H1 (cell line): ENCODE results near the gene SUMF1. TPM values are rescaled to one million over a fixed set of nuclear protein-coding genes. Genes with fewer than 3 reads are reported as not detected.

Experiments
- CTCF ChIA-PET: fragments of 300-600 bp; sonication (Branson Sonifier 250); formaldehyde crosslinking; loops from one replicate; lab custom pipeline; 2021; ENCODE audit not compliant: partially characterized antibody; lab: Charles Lee
- POLR2A ChIA-PET: fragments of 300-600 bp; sonication (Branson Sonifier 250); formaldehyde crosslinking; loops from one replicate; lab custom pipeline; 2021; ENCODE audit warnings: inconsistent platforms; ENCODE audit not compliant: partially characterized antibody; lab: Charles Lee
- DNase-seq, 2 experiments: peaks; one replicate each; pipeline versions ENCODE4 v3.0.0 to v3.0.0-alpha.2; 2010 to 2022; ENCODE audit warnings: low spot score in 2 of 2, low read depth in 1 of 2, mixed read lengths in 1 of 2
- FAIRE-seq: peaks from 2 replicates; lab custom pipeline; 2011; peaks lifted over from hg19 to GRCh38; lab: Jason Lieb, UNC
- H2AFZ ChIP-seq: 2 replicates; pipeline ENCODE4 v1.8.1; 2012; ENCODE audit warnings: low read length, inconsistent platforms
- H2AK5ac ChIP-seq: 2 replicates; pipeline ENCODE4 v1.6.1; 2013; ENCODE audit warnings: low read depth, low read length
- H2BK120ac ChIP-seq: replicated peaks from 2 replicates; pipeline ENCODE3; 2013; ENCODE audit warnings: low read depth, low read length, inconsistent platforms
- H2BK12ac ChIP-seq: 2 replicates; pipeline ENCODE4 v1.6.1; 2013; ENCODE audit warnings: low read depth, low read length
- H2BK15ac ChIP-seq: 2 replicates; pipeline ENCODE4 v1.6.1; 2013; ENCODE audit warnings: low read length
- H2BK20ac ChIP-seq: 2 replicates; pipeline ENCODE4 v1.6.1; 2013; ENCODE audit warnings: low read length
- H2BK5ac ChIP-seq: 2 replicates; pipeline ENCODE4 v1.6.1; 2013; ENCODE audit warnings: low read depth, low read length
- H3K14ac ChIP-seq: 2 replicates; pipeline ENCODE4 v1.6.1; 2013; ENCODE audit warnings: inconsistent platforms; ENCODE audit not compliant: insufficient read length
- H3K18ac ChIP-seq: 2 replicates; pipeline ENCODE4 v1.6.1; 2013; ENCODE audit warnings: low read length; ENCODE audit errors: extremely low read depth
- H3K23ac ChIP-seq: 2 replicates; pipeline ENCODE4 v1.6.1; 2013; ENCODE audit warnings: inconsistent platforms; ENCODE audit not compliant: insufficient read length
- H3K23me2 ChIP-seq: 2 replicates; pipeline ENCODE4 v1.6.1; 2013; ENCODE audit warnings: low read depth, low read length
- H3K27ac ChIP-seq: 2 replicates; pipeline ENCODE4 v1.6.1; 2011; ENCODE audit warnings: low read depth, low read length, inconsistent platforms
- H3K27me3 ChIP-seq, 4 experiments: replicated peaks in 1 of 4; 1 replicate in 1 of 4; 2 replicates in 3 of 4; pipeline versions ENCODE4 v1.6.1 to v1.8.1; 2011 to 2013; ENCODE audit warnings: low read length in 3 of 4, mild to moderate bottlenecking in 3 of 4, inconsistent platforms in 2 of 4, mixed read lengths in 2 of 4, moderate library complexity in 1 of 4; ENCODE audit not compliant: control insufficient read depth in 3 of 4, insufficient read depth in 3 of 4; ENCODE audit errors: extremely low read depth in 1 of 4
- H3K36me3 ChIP-seq, 4 experiments: 2 replicates each; pipeline versions ENCODE4 v1.6.1 to v1.8.1; 2011 to 2013; ENCODE audit warnings: mild to moderate bottlenecking in 4 of 4, low read length in 3 of 4, moderate library complexity in 2 of 4, control low read depth in 1 of 4, inconsistent platforms in 1 of 4; ENCODE audit not compliant: insufficient read depth in 4 of 4, control insufficient read depth in 2 of 4
- H3K4ac ChIP-seq: replicated peaks from 2 replicates; pipeline ENCODE3; 2013; ENCODE audit warnings: low read length, low read depth, mixed read lengths, inconsistent platforms; ENCODE audit not compliant: insufficient read length
- H3K4me1 ChIP-seq, 4 experiments: replicated peaks in 1 of 4; 1 replicate in 1 of 4; 2 replicates in 3 of 4; pipeline versions ENCODE4 v1.6.1 to v1.8.1; 2011 to 2013; ENCODE audit warnings: low read length in 3 of 4, inconsistent platforms in 2 of 4, mixed read lengths in 1 of 4; ENCODE audit not compliant: insufficient read depth in 4 of 4, control insufficient read depth in 3 of 4
- H3K4me2 ChIP-seq, 2 experiments: 2 replicates each; pipeline versions ENCODE4 v1.6.1 to v1.8.1; 2011 to 2013; ENCODE audit warnings: low read depth in 2 of 2, low read length in 2 of 2, control low read depth in 1 of 2, inconsistent platforms in 1 of 2, mild to moderate bottlenecking in 1 of 2; ENCODE audit not compliant: insufficient read depth in 1 of 2
- H3K4me3 ChIP-seq, 4 experiments: fragments of 200-600, 300-600 bp in 1 of 4; sonication (generic), shearing (Covaris generic), sonication (Bioruptor Twin) in 1 of 4; 2 replicates each; pipeline versions ENCODE4 v1.5.1 to v1.8.1; 2011 to 2016; ENCODE audit warnings: low read length in 4 of 4, low read depth in 3 of 4, control low read depth in 2 of 4, inconsistent platforms in 2 of 4, mild to moderate bottlenecking in 2 of 4, mixed read lengths in 1 of 4, moderate library complexity in 1 of 4; ENCODE audit not compliant: insufficient read depth in 2 of 4; ENCODE audit errors: extremely low read depth in 1 of 4
- H3K56ac ChIP-seq: replicated peaks from 2 replicates; pipeline ENCODE3; 2013; ENCODE audit warnings: low read depth, mild to moderate bottlenecking, mixed read lengths, low read length, inconsistent platforms; ENCODE audit not compliant: insufficient read length
- H3K79me1 ChIP-seq: 2 replicates; pipeline ENCODE4 v1.6.1; 2013; ENCODE audit warnings: low read depth, low read length, control low read depth
- H3K79me2 ChIP-seq, 2 experiments: 2 replicates each; pipeline versions ENCODE4 v1.6.1 to v1.8.1; 2012 to 2013; ENCODE audit warnings: low read length in 2 of 2, mild to moderate bottlenecking in 2 of 2, inconsistent platforms in 1 of 2; ENCODE audit not compliant: insufficient read depth in 2 of 2, control insufficient read depth in 1 of 2
- H3K9ac ChIP-seq, 4 experiments: replicated peaks in 1 of 4; 1 replicate in 1 of 4; 2 replicates in 3 of 4; pipeline versions ENCODE4 v1.6.1 to v1.8.1; 2011 to 2013; ENCODE audit warnings: low read depth in 3 of 4, low read length in 3 of 4, control low read depth in 2 of 4, mild to moderate bottlenecking in 2 of 4, moderate library complexity in 2 of 4, inconsistent platforms in 1 of 4; ENCODE audit errors: extremely low read depth in 1 of 4
- H3K9me3 ChIP-seq, 2 experiments: 2 replicates each; pipeline versions ENCODE4 v1.6.1 to v1.8.1; 2012 to 2013; ENCODE audit warnings: mild to moderate bottlenecking in 2 of 2, moderate library complexity in 2 of 2, control low read depth in 1 of 2, inconsistent platforms in 1 of 2, low read depth in 1 of 2, low read length in 1 of 2, mixed read lengths in 1 of 2; ENCODE audit not compliant: insufficient read depth in 2 of 2
- H4K20me1 ChIP-seq, 2 experiments: replicated peaks in 1 of 2; 2 replicates each; pipeline versions ENCODE3 to v1.8.1; 2011 to 2013; ENCODE audit warnings: inconsistent platforms in 2 of 2, low read length in 2 of 2, mild to moderate bottlenecking in 1 of 2; ENCODE audit not compliant: insufficient read depth in 2 of 2, control insufficient read depth in 1 of 2
- H4K5ac ChIP-seq: 2 replicates; pipeline ENCODE4 v1.6.1; 2013; ENCODE audit warnings: low read length, low read depth, mixed read lengths, inconsistent platforms; ENCODE audit not compliant: insufficient read length
- H4K8ac ChIP-seq: 2 replicates; pipeline ENCODE4 v1.8.0; 2013; ENCODE audit warnings: mild to moderate bottlenecking, moderate library complexity, low read length, inconsistent platforms; ENCODE audit not compliant: insufficient read depth; ENCODE audit errors: extremely low read depth
- H4K91ac ChIP-seq: replicated peaks from 2 replicates; pipeline ENCODE3; 2013; ENCODE audit warnings: low read length, mixed read lengths, inconsistent platforms; ENCODE audit not compliant: insufficient read length
- ASH2L ChIP-seq: fragments of 200-600, 300-600 bp; sonication (generic); IDR thresholded peaks from one replicate; pipeline ENCODE4 v1.7.1; 2017; ENCODE audit warnings: low read length
- CBX5 ChIP-seq: fragments of 300-800, 300-1000 bp; sonication (generic); IDR thresholded peaks from 2 replicates; pipeline ENCODE4 v1.7.1; 2016; ENCODE audit warnings: antibody characterized with exemption, low read length, low read depth
- CEBPB ChIP-seq: IDR thresholded peaks from 2 replicates; pipeline ENCODE4 v1.6.1; 2012; ENCODE audit warnings: low read depth, low read length
- CHD2 ChIP-seq: IDR thresholded peaks from 2 replicates; pipeline ENCODE4 v1.6.1; 2012; ENCODE audit warnings: low read length, improper control_type of control experiment
- CTBP2 ChIP-seq: IDR thresholded peaks from 2 replicates; pipeline ENCODE4 v1.7.0; 2011; ENCODE audit warnings: borderline replicate concordance, mild to moderate bottlenecking, moderate library complexity, mixed read lengths, low read length; ENCODE audit not compliant: insufficient read depth, insufficient read length
- GTF2F1 ChIP-seq: IDR thresholded peaks from 2 replicates; pipeline ENCODE4 v1.6.1; 2012; ENCODE audit warnings: low read depth, low read length, improper control_type of control experiment, borderline replicate concordance
- JUN ChIP-seq: IDR thresholded peaks from 2 replicates; pipeline ENCODE4 v1.6.1; 2011; ENCODE audit warnings: low read depth, mild to moderate bottlenecking, improper control_type of control experiment, low read length
- NANOG ChIP-seq: IDR thresholded peaks from 2 replicates; pipeline ENCODE4 v1.6.1; 2011; ENCODE audit warnings: low read length, low read depth, mild to moderate bottlenecking, inconsistent platforms; ENCODE audit not compliant: insufficient read depth, poor library complexity, severe bottlenecking
- NRF1 ChIP-seq: IDR thresholded peaks from 2 replicates; pipeline ENCODE4 v1.6.1; 2011; ENCODE audit warnings: mild to moderate bottlenecking, low read depth, low read length, improper control_type of control experiment
- RAD21 ChIP-seq, 2 experiments: IDR thresholded peaks in 1 of 2; conservative IDR thresholded peaks in 1 of 2; 2 replicates each; pipeline ENCODE4 v1.6.1; 2011; ENCODE audit warnings: low read depth in 2 of 2, low read length in 2 of 2, improper control_type of control experiment in 1 of 2, inconsistent platforms in 1 of 2, mild to moderate bottlenecking in 1 of 2, moderate library complexity in 1 of 2
- ZNF274 ChIP-seq: IDR thresholded peaks from 2 replicates; pipeline ENCODE4 v1.7.0; 2012; ENCODE audit warnings: low read length, borderline replicate concordance; ENCODE audit errors: extremely low read depth
- WGBS, 2 experiments: shearing (Covaris generic) in 1 of 2; methylation state at CpG; one replicate each; pipeline versions ENCODE4 v1.1.6 to v1.1.7; 2013 to 2015; ENCODE audit warnings: low lambda C conversion rate in 2 of 2, mixed read lengths in 2 of 2, inconsistent platforms in 1 of 2, low coverage in 1 of 2, missing lambda C conversion rate in 1 of 2; ENCODE audit not compliant: insufficient replicate concordance in 2 of 2, insufficient coverage in 1 of 2, insufficient read length in 1 of 2; ENCODE audit errors: extremely low coverage in 1 of 2, missing lambda C conversion rate in 1 of 2; 5-methylcytosine and 5-hydroxymethylcytosine counted together
- polyA plus RNA-seq, 7 experiments: library from polyadenylated mRNA; depleted of rRNA in 3 of 7; stranded (reverse) in 5 of 7; unstranded in 2 of 7; fragments of >200 nt in 5 of 7; fragments of 200-250 nt in 2 of 7; gene quantifications; 1 replicate in 5 of 7; 2 replicates in 1 of 7; 4 replicates in 1 of 7; pipeline versions ENCODE4 v1.2.1 to v1.2.3, GENCODE V29; 2011 to 2013; ENCODE audit warnings: missing spikeins in 2 of 7, mixed read lengths in 2 of 7
- total RNA-seq: library from RNA; stranded (reverse); fragmentation: NEBNext Ultra II Directional; extraction: Animal tissue kit (Norgen Biotek cat#: 25700); gene quantifications from 2 replicates; pipeline ENCODE4 v1.2.1, GENCODE V29; 2021

Gene SUMF1
- total and polyA plus RNA-seq, 2 of the 8 experiments (the other 6 are each of a cell fraction or from before 2014, with no cell fraction given) = 12.5 to 15.0 TPM

- Histone ChIP-seq H3K56ac (no peak overlapping the region), H3K14ac (no peak overlapping the region), H3K9me3 (no peaks in the 10 kb centered on the region), H3K4me3 (no peak overlapping the region), H3K9ac (no peak overlapping the region), H3K27ac (no peak overlapping the region), H2BK15ac (no peak overlapping the region)
- FAIRE-seq = no peak
- TF ChIP-seq GTF2F1 (no peak), NANOG (no peak), RAD21 (IDR thresholded peaks at IDR 0.05 in 1 of 2, conservative IDR thresholded peaks at IDR 0.05 in 1 of 2; ENCODE audit: low read depth in 2 of 2, low read length in 2 of 2) (no peak), CHD2 (no peak), JUN (no peak), CEBPB (no peak), CBX5 (no peak), NRF1 (no peak), CTBP2 (no peak), ZNF274 (no peak), ASH2L (no peak)
- TF ChIP-seq, all 59 proteins: peak for 0
- Histone ChIP-seq H3K23me2 (no peaks in the 10 kb centered on the region), H3K79me2 (no peaks in the 10 kb centered on the region; a peak in 1 of 4 replicates), H2BK120ac (no peak overlapping the region), H4K91ac (no peak overlapping the region), H3K18ac (no peak overlapping the region), H3K36me3 (no peaks in the 10 kb centered on the region), H4K8ac (no peak overlapping the region), H4K20me1 (peaks cover 0 to 2% of the 10 kb centered on the region in 2 experiments), H3K4ac (no peak overlapping the region), H3K23ac (no peak overlapping the region), H3K4me2 (no peak overlapping the region), H2BK5ac (no peak overlapping the region), H4K5ac (no peak overlapping the region), H3K79me1 (no peaks in the 10 kb centered on the region), H2AK5ac (no peak overlapping the region), H3K4me1 (peaks cover 0 to 4% (median 1%) of the 10 kb centered on the region in 4 experiments; a peak in 2 of 7 replicates), H2BK12ac (no peak overlapping the region), H2BK20ac (no peak overlapping the region), H2AFZ (no peak overlapping the region), H3K27me3 (no peaks in the 10 kb centered on the region; a peak in 2 of 7 replicates)
- 94% methylated on average over 5 of the region's 5 CpGs; no CpG with 5 or more reads in 1 of the 2 experiments for WGBS, 2 experiments
- DNase-seq = no peak
- CTCF ChIA-PET = interaction anchor here (0.8 to 2.0 kb wide), 3 partner anchors 12 to 156 kb away, joined by 3 to 5 read pairs (median 5); no protein-coding TSS in a partner anchor
- POLR2A ChIA-PET = interaction anchor here (1.6 to 8.6 kb wide), 2 partner anchors 14 to 40 kb away, joined by 3 to 91 read pairs; partner anchors contain the start of genes ITPR1 and SUMF1
Observed at GRCh38 chr3:4507024-4507596, 40.0 kb upstream of the SUMF1 start.
